Type B pancreatic cell (in vitro differentiated cells): ENCODE data around the gene LDB1. TPM values are rescaled to one million over a fixed set of nuclear protein-coding genes. Genes with fewer than 3 reads are reported as not detected.

ENCODE experiments used
- DNase-seq: peaks from one replicate; pipeline ENCODE4 v3.0.0; 2021; ENCODE audit warnings: mixed read lengths; ENCODE audit not compliant: unreplicated experiment; ENCODE audit errors: extremely low spot score
- H3K27ac Mint-ChIP-seq: 2 replicates; pipeline ENCODE4 v1.8.0; 2021; ENCODE audit warnings: mild to moderate bottlenecking, mixed read lengths
- H3K27me3 Mint-ChIP-seq: 2 replicates; pipeline ENCODE4 v1.8.0; 2021; ENCODE audit warnings: mixed read lengths
- H3K36me3 Mint-ChIP-seq: 2 replicates; pipeline ENCODE4 v1.8.0; 2021; ENCODE audit warnings: mixed read lengths
- H3K4me1 Mint-ChIP-seq: one replicate; pipeline ENCODE4 v1.8.0; 2021; ENCODE audit warnings: mixed read lengths; ENCODE audit not compliant: unreplicated experiment
- H3K4me3 Mint-ChIP-seq: 2 replicates; pipeline ENCODE4 v1.8.0; 2021; ENCODE audit warnings: mild to moderate bottlenecking, mixed read lengths
- H3K9me3 Mint-ChIP-seq: 2 replicates; pipeline ENCODE4 v1.8.0; 2021; ENCODE audit warnings: mixed read lengths
- CTCF ChIP-seq: fragments of 200-600 bp; sonication (generic); conservative IDR thresholded peaks from 2 replicates; pipeline ENCODE4 v1.5.0; 2021; ENCODE audit warnings: antibody characterized with exemption, mild to moderate bottlenecking
- total RNA-seq: library from RNA; stranded (reverse); gene quantifications from 2 replicates; pipeline ENCODE4 v1.2.1, GENCODE V29; 2021; ENCODE audit warnings: low replicate concordance

LDB1 gene
- total RNA-seq, 1 donor from 2014 or later: 115 TPM

GRCh38 chr10:102083541-102083940, 36.6 kb downstream of the LDB1 start:
- Mint-ChIP-seq H3K9me3 (no peaks in the 10 kb centered on the region), H3K4me3 (no peak overlapping the region), H3K36me3 (no peaks in the 10 kb centered on the region), H3K27me3 (no peaks in the 10 kb centered on the region), H3K27ac (no peak overlapping the region), H3K4me1 (no peaks in the 10 kb centered on the region)
- TF ChIP-seq CTCF: no peak
- no peak for DNase-seq

GRCh38 chr10:102072673-102073527, 47.3 kb downstream of the LDB1 start:
- H3K27me3 Mint-ChIP-seq: no peaks in the 10 kb centered on the region
- peak; percentile 80 for DNase-seq
- H3K4me3 Mint-ChIP-seq: no peak overlapping the region
- no peaks in the 10 kb centered on the region for H3K36me3 Mint-ChIP-seq
- H3K4me1 Mint-ChIP-seq: peaks cover 4% of the 10 kb centered on the region
- H3K27ac Mint-ChIP-seq: no peak overlapping the region
- H3K9me3 Mint-ChIP-seq: no peaks in the 10 kb centered on the region
- TF ChIP-seq CTCF: peak; percentile 95

GRCh38 chr10:102069071-102069470, 51.1 kb downstream of the LDB1 start:
- H3K4me3 Mint-ChIP-seq: no peak overlapping the region
- peaks cover 7% of the 10 kb centered on the region for H3K27me3 Mint-ChIP-seq
- no peak overlapping the region for H3K27ac Mint-ChIP-seq
- H3K36me3 Mint-ChIP-seq: no peaks in the 10 kb centered on the region
- TF ChIP-seq CTCF: no peak
- no peaks in the 10 kb centered on the region for H3K9me3 Mint-ChIP-seq
- DNase-seq: no peak
- H3K4me1 Mint-ChIP-seq: peaks cover 4% of the 10 kb centered on the region

- Mint-ChIP-seq H3K27me3 (peaks cover 10% of the 10 kb centered on the region), H3K36me3 (no peaks in the 10 kb centered on the region), H3K27ac (no peak overlapping the region), H3K4me3 (no peak overlapping the region), H3K9me3 (no peaks in the 10 kb centered on the region), H3K4me1 (peaks cover 4% of the 10 kb centered on the region)
- no peak for DNase-seq
- TF ChIP-seq CTCF: no peak
These were observed 52.0 kb downstream of the LDB1 start for GRCh38 chr10:102068216-102068615.

- Mint-ChIP-seq H3K27me3 (peaks cover 17% of the 10 kb centered on the region), H3K27ac (no peak overlapping the region), H3K36me3 (no peaks in the 10 kb centered on the region), H3K4me1 (no peaks in the 10 kb centered on the region), H3K4me3 (peak overlapping the region; percentile 75), H3K9me3 (no peaks in the 10 kb centered on the region)
- DNase-seq: no peak
- TF ChIP-seq CTCF: no peak
These were observed 52.9 kb downstream of the LDB1 start for GRCh38 chr10:102067091-102067916.
